ENCODE measurements around the gene SNTN. TPM values are rescaled to one million over a fixed set of nuclear protein-coding genes. Genes with fewer than 3 reads are reported as not detected.
"Not testable (repeated sequence)": the region's sequence is repeated elsewhere in the genome, so short reads cannot be mapped to it uniquely, and the experiment has no call there.

The SNTN gene
- total RNA-seq = not detected in 2 replicates

GRCh38 chr3:63652066-63652725, at the start of gene SNTN:
Gene SNTN (plus strand): TSS chr3:63652675. CDS start chr3:63652688, 13 bp downstream.
- intact Hi-C loops (cut with micrococcal nuclease) = no loop called here

GRCh38 chr3:63607716-63608115, 44.8 kb upstream of the SNTN start:
- intact Hi-C loops (cut with micrococcal nuclease) = no loop called here

GRCh38 chr3:63609408-63609807, 43.1 kb upstream of the SNTN start:
- intact Hi-C loops (cut with micrococcal nuclease) = no loop called here

GRCh38 chr3:63609834-63610233, 42.6 kb upstream of the SNTN start:
- intact Hi-C loops (cut with micrococcal nuclease) = no loop called here

GRCh38 chr3:63611382-63611781, 41.1 kb upstream of the SNTN start:
- intact Hi-C loops (cut with micrococcal nuclease) = no loop called here

- intact Hi-C loops (cut with micrococcal nuclease) = no loop called here
These were observed 38.9 kb upstream of the SNTN start for GRCh38 chr3:63613561-63613960.

GRCh38 chr3:63617391-63617790, 35.1 kb upstream of the SNTN start:
- intact Hi-C loops (cut with micrococcal nuclease) = no loop called here

- intact Hi-C loops (cut with micrococcal nuclease) = no loop called here
These were observed 27.4 kb upstream of the SNTN start for GRCh38 chr3:63624941-63625560.

- intact Hi-C loops (cut with micrococcal nuclease) = no loop called here
These were observed 20.8 kb upstream of the SNTN start for GRCh38 chr3:63631670-63632069.

- intact Hi-C loops (cut with micrococcal nuclease) = no loop called here
These were observed 17.3 kb upstream of the SNTN start for GRCh38 chr3:63635186-63635585.

- intact Hi-C loops (cut with micrococcal nuclease) = no loop called here
These were observed 12.7 kb upstream of the SNTN start for GRCh38 chr3:63639806-63640205.

GRCh38 chr3:63642488-63642887, 10.0 kb upstream of the SNTN start:
- intact Hi-C loops (cut with micrococcal nuclease) = no loop called here

GRCh38 chr3:63644212-63644797, 8.2 kb upstream of the SNTN start:
- intact Hi-C loops (cut with micrococcal nuclease) = no loop called here

GRCh38 chr3:63644928-63645781, 7.3 kb upstream of the SNTN start:
- intact Hi-C loops (cut with micrococcal nuclease) = not testable (repeated sequence)

GRCh38 chr3:63654211-63654610, 1.7 kb downstream of the SNTN start:
- intact Hi-C loops (cut with micrococcal nuclease) = no loop called here

GRCh38 chr3:63654931-63655330, 2.5 kb downstream of the SNTN start:
- intact Hi-C loops (cut with micrococcal nuclease) = loop anchor here (5.0 kb wide), 1 partner anchor 853 kb away; no protein-coding TSS in a partner anchor

- intact Hi-C loops (cut with micrococcal nuclease) = loop anchor here (5.0 kb wide), 1 partner anchor 853 kb away; no protein-coding TSS in a partner anchor
These were observed 3.0 kb downstream of the SNTN start for GRCh38 chr3:63655519-63655918.

- intact Hi-C loops (cut with micrococcal nuclease) = loop anchor here (5.0 kb wide), 1 partner anchor 854 kb away; no protein-coding TSS in a partner anchor
These were observed 4.3 kb downstream of the SNTN start for GRCh38 chr3:63656786-63657185.

GRCh38 chr3:63661242-63661641, 8.8 kb downstream of the SNTN start:
- intact Hi-C loops (cut with micrococcal nuclease) = no loop called here

- intact Hi-C loops (cut with micrococcal nuclease) = no loop called here
These were observed 9.5 kb downstream of the SNTN start for GRCh38 chr3:63662011-63662410.

GRCh38 chr3:63662500-63662899, 10.0 kb downstream of the SNTN start:
- intact Hi-C loops (cut with micrococcal nuclease) = no loop called here

- intact Hi-C loops (cut with micrococcal nuclease) = no loop called here
These were observed 18.1 kb downstream of the SNTN start for GRCh38 chr3:63670544-63670943.
